Calu3 (cell line): ENCODE data around the gene NPDC1. TPM values are rescaled to one million over a fixed set of nuclear protein-coding genes. Genes with fewer than 3 reads are reported as not detected.

Experiments used
- Bru-seq: library from RNA; stranded (reverse); fragments of 400-500 nt; gene quantifications from one replicate; lab custom pipeline; 2021; lab: Mats Ljungman, UMichigan
- BruChase-seq, 2 experiments: library from RNA; stranded (reverse); fragments of 400-500 nt; gene quantifications; one replicate each; lab custom pipeline; 2021; lab: Mats Ljungman, UMichigan
- BruUV-seq: library from RNA; stranded (reverse); fragments of 400-500 nt; replicated peaks from 2 replicates; lab custom pipeline; 2021; lab: Mats Ljungman, UMichigan
- CTCF ChIA-PET: fragments of 300-600 bp; sonication (Branson Sonifier 250); formaldehyde crosslinking; loops from one replicate; lab custom pipeline; 2022; ENCODE audit warnings: antibody characterized with exemption; lab: Charles Lee
- DNase-seq: peaks from one replicate; pipeline ENCODE4 v3.0.0; 2022
- H3K27ac Mint-ChIP-seq: one replicate; pipeline ENCODE4 v1.8.0; 2022; ENCODE audit warnings: mixed read lengths; ENCODE audit not compliant: unreplicated experiment
- H3K27me3 Mint-ChIP-seq: one replicate; pipeline ENCODE4 v1.8.0; 2022; ENCODE audit warnings: mixed read lengths; ENCODE audit not compliant: unreplicated experiment
- H3K36me3 Mint-ChIP-seq: one replicate; pipeline ENCODE4 v1.8.0; 2022; ENCODE audit warnings: mild to moderate bottlenecking, moderate library complexity, mixed read lengths; ENCODE audit not compliant: insufficient read depth, unreplicated experiment
- H3K4me1 Mint-ChIP-seq: one replicate; pipeline ENCODE4 v1.8.0; 2022; ENCODE audit warnings: mild to moderate bottlenecking, low read depth, mixed read lengths; ENCODE audit not compliant: unreplicated experiment
- H3K4me3 Mint-ChIP-seq: one replicate; pipeline ENCODE4 v1.8.0; 2022; ENCODE audit warnings: mild to moderate bottlenecking, low read depth, moderate library complexity, mixed read lengths; ENCODE audit not compliant: unreplicated experiment
- H3K9me3 Mint-ChIP-seq: one replicate; pipeline ENCODE4 v1.8.0; 2022; ENCODE audit warnings: low read depth, mixed read lengths; ENCODE audit not compliant: unreplicated experiment
- CTCF ChIP-seq: fragments of 200-600 bp; IDR thresholded peaks from one replicate; pipeline ENCODE4 v1.8.0; 2022; ENCODE audit warnings: antibody characterized with exemption; ENCODE audit not compliant: unreplicated experiment
- intact Hi-C: fragments of 100-400 bp; cut with micrococcal nuclease; formaldehyde crosslinking; loops from one replicate; pipeline ENCODE4 v1.10.0; 2022; ENCODE audit not compliant: unreplicated experiment
- long read RNA-seq: library from polyadenylated mRNA; stranded (forward); transcript quantifications from one replicate; pipeline ENCODE4 v2.0.0, GENCODE V29; 2022
- total RNA-seq: library from RNA; stranded (reverse); gene quantifications from 2 replicates; pipeline ENCODE4 v1.2.3, GENCODE V29; 2022

Gene NPDC1, protein sequence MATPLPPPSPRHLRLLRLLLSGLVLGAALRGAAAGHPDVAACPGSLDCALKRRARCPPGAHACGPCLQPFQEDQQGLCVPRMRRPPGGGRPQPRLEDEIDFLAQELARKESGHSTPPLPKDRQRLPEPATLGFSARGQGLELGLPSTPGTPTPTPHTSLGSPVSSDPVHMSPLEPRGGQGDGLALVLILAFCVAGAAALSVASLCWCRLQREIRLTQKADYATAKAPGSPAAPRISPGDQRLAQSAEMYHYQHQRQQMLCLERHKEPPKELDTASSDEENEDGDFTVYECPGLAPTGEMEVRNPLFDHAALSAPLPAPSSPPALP
- total RNA-seq (65.2 and 78.6 TPM in 2 replicates), Bru-seq, nascent RNA (percentile 51 among the genes with signal in this experiment), BruChase-seq, experiment 1, labeled RNA remaining after a 6-hour chase (percentile 77 among the genes with signal in this experiment), BruChase-seq, experiment 2, labeled RNA remaining after a 2-hour chase (percentile 68 among the genes with signal in this experiment)
- long read RNA-seq, transcript NPDC1-202 (9 exons, 1,494 nt) = major isoform, 52 of 67 reads
- long read RNA-seq, partial matches to known transcripts = 7 of 67 reads
- long read RNA-seq, other reads (novel, unspliced or antisense) = 5 of 67 reads

DNA sequence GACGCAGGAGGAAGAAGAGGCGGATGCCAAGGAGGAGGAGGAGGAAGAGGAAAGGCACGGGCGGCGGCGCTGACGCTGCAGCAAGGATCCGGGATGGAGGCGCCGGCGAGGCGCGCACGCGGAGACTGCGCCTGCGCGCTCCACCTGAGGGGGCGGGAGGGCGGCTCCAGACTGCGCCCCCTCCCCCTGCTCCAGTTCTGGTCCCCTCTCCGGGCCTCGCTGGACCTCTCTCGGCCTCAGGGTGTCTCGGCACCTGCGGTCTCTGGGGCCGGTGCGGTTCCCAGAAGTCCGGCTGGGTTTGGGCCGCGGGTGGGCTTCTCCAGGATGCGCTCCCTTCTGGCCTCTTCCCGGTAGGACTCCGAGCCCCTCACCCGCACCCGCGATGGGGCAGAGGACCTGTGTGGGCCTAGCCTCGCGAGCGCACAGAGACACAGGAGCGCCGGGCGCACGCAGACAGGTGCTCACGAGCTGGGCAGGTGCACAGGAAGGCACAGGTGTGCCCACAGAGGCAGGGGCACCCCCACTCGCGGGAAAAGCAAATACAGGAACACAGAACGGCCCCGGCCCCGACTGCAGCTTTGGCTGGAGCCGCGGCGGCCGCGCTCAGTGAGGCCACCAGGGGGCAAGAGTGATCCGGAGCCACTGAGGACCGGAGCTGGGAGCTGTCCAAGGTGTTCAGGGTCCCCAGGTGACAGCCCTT lies at the start of gene NPDC1:
TSS of gene NPDC1 (minus strand) at position 90 of the 700 bp plus-strand sequence. CDS start 188 bp downstream, outside the sequence.
- H3K9me3 Mint-ChIP-seq = no peaks in the 10 kb centered on the region
- CTCF ChIA-PET = interaction anchor here (0.6 to 1.9 kb wide), 12 partner anchors 8 to 120 kb away, joined by 3 to 27 read pairs (median 5); partner anchors contain the start of gene MAN1B1
- peak; percentile 73 for TF ChIP-seq CTCF
- BruUV-seq = no TSS peak
- DNase-seq = peak; percentile 88
- H3K27me3 Mint-ChIP-seq = no peaks in the 10 kb centered on the region
- H3K27ac Mint-ChIP-seq = no peak within 1 kb of the TSS
- H3K4me1 Mint-ChIP-seq = no peaks in the 10 kb centered on the region
- intact Hi-C loops = no loop called here
- H3K4me3 Mint-ChIP-seq = peak within 1 kb of the TSS; percentile 73
- H3K36me3 Mint-ChIP-seq = peaks cover 24% of the 10 kb centered on the region

DNA sequence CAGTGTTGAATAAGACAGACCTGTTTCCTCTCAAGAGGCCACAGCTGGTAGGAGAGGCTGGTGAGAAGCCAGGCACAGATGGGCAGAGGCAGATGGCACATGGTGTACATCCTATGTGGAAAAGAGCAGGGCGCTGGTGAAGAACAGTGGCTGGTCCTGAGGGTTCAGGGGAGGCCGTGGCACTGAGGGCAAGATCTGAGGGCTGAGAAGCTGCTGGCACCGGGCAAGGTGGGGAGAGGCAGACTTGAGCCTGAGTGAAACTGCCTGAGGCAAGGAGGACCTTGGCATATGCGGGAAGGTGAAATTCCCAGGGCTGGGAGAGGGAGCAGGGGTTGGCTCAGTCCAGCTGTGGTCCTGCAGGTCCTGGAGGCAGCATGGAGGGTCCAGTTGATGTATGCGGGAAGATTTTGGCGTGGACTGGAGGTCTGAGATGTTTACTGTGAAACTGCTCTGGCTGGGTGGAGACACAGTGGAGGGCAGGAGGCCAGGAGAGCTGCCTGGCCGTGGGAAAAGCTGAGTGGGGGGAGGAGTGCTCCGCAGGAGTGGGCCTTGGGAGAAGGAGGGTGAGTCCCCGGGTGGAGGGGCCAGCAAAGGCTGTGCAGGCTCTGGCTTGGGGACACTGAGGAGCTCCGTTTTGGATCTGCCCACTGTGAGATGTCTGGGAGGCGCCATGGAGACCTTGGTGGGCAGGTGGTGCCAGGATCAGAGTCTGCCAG lies 43.4 kb upstream of the NPDC1 start:
- H3K36me3 Mint-ChIP-seq = peaks cover 41% of the 10 kb centered on the region
- no peak overlapping the region for H3K27ac Mint-ChIP-seq
- no peak for DNase-seq
- CTCF ChIA-PET = no interaction called here
- H3K9me3 Mint-ChIP-seq = no peaks in the 10 kb centered on the region
- peaks cover 6% of the 10 kb centered on the region for H3K4me1 Mint-ChIP-seq
- no peak overlapping the region for H3K4me3 Mint-ChIP-seq
- no peaks in the 10 kb centered on the region for H3K27me3 Mint-ChIP-seq
- intact Hi-C loops = no loop called here
- TF ChIP-seq CTCF = no peak
- no TSS peak for BruUV-seq

DNA sequence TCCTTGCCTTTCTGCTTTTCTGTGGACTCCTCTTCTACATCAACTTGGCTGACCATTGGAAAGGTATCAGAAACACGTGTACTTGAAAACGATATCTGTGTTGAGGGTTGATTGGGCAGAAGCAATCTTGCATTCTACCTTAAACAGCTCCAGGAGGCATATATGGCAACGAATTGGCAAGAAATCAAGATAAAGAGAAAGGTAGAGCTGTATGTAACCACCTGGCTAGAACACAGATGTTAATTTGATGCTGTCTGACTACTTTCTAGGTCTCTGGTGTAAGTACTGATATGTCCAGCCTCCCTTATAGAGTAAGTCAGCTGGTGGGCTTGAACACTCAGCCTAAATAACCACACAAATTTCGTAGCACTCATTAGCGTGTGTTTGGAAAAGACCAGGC lies 42.1 kb upstream of the NPDC1 start:
- H3K4me1 Mint-ChIP-seq = peaks cover 6% of the 10 kb centered on the region
- TF ChIP-seq CTCF = no peak
- H3K4me3 Mint-ChIP-seq = peak overlapping the region; percentile 79
- H3K27ac Mint-ChIP-seq = no peak overlapping the region
- BruUV-seq = no TSS peak
- DNase-seq = no peak
- CTCF ChIA-PET = interaction anchor here (1.6 kb wide), 1 partner anchor 42 kb away, joined by 8 read pairs; the partner anchor contains the start of gene NPDC1
- no peaks in the 10 kb centered on the region for H3K27me3 Mint-ChIP-seq
- H3K36me3 Mint-ChIP-seq = peaks cover 48% of the 10 kb centered on the region
- intact Hi-C loops = no loop called here
- H3K9me3 Mint-ChIP-seq = no peaks in the 10 kb centered on the region
